K562 (cell line): ENCODE data around the gene ARHGAP26. TPM values are rescaled to one million over a fixed set of nuclear protein-coding genes. Genes with fewer than 3 reads are reported as not detected.

ENCODE experiments used
- GTF2A2 ChIP-seq: IDR thresholded peaks from 2 replicates; pipeline ENCODE4 v1.6.1; 2016; ENCODE audit warnings: mild to moderate bottlenecking, missing genetic modification characterization, missing compliant biosample characterization
- MCM3 ChIP-seq: fragments of 450-650 bp; IDR thresholded peaks from 2 replicates; pipeline ENCODE4 v1.6.1; 2016
- NUFIP1 ChIP-seq: fragments of 450-650 bp; IDR thresholded peaks from 2 replicates; pipeline ENCODE4 v1.6.1; 2018; ENCODE audit not compliant: partially characterized antibody
- TCF7L2 ChIP-seq: fragments of 150-350 bp; IDR thresholded peaks from 2 replicates; pipeline ENCODE4 v1.6.1; 2016; ENCODE audit warnings: low read depth, mild to moderate bottlenecking, low read length, moderate library complexity
- ZKSCAN3 ChIP-seq: fragments of 250-450 bp; sonication (Bioruptor Pico); IDR thresholded peaks from 2 replicates; pipeline ENCODE4 v1.4.0; 2020
- ZNF184 ChIP-seq: sonication (generic); formaldehyde crosslinking; IDR thresholded peaks from 2 replicates; pipeline ENCODE4 v1.5.0; 2020; ENCODE audit warnings: missing genetic modification reagents
- ZNF324 ChIP-seq: fragments of 250-450 bp; sonication (Bioruptor Pico); IDR thresholded peaks from 2 replicates; pipeline ENCODE4 v1.4.0; 2020; ENCODE audit warnings: mild to moderate bottlenecking
- ZNF778 ChIP-seq: fragments of 450-650 bp; formaldehyde crosslinking; IDR thresholded peaks from 2 replicates; pipeline ENCODE4 v1.4.0; 2020; ENCODE audit warnings: mild to moderate bottlenecking, moderate library complexity
- polyA plus RNA-seq, 8 experiments: library from polyadenylated mRNA; depleted of rRNA in 4 of 8; stranded (reverse) in 5 of 8; unstranded in 3 of 8; fragments of >200 nt; fragmentation: Nextera tagmentation in 2 of 8; fragmentation: Illumina TruSeq in 1 of 8; extraction: Ambion mirVana in 2 of 8; extraction: Trizol in 1 of 8; gene quantifications; 2 replicates each; pipeline versions ENCODE4 v1.2.1 to v1.2.3, GENCODE V29; 2011 to 2014; ENCODE audit warnings: inconsistent platforms in 1 of 8, missing spikeins in 1 of 8
- total RNA-seq, 7 experiments: library from RNA; depleted of rRNA in 6 of 7; stranded (reverse); fragments of >200 nt in 6 of 7; fragmentation: Illumina TruSeq in 2 of 7; extraction: Trizol in 2 of 7; gene quantifications; 2 replicates each; pipeline versions ENCODE4 v1.2.1 to v1.2.3, GENCODE V29; 2011 to 2021; ENCODE audit warnings: low replicate concordance in 1 of 7
- TF ChIP-seq, protein P1 (sequence below): fragments of 250-450 bp; sonication (Bioruptor Pico); IDR thresholded peaks from 2 replicates; pipeline ENCODE4 v1.4.0; 2020; ENCODE audit warnings: borderline replicate concordance
- TF ChIP-seq, protein P2 (sequence below): fragments of 200-800 bp; sonication (Bioruptor generic); IDR thresholded peaks from 2 replicates; pipeline ENCODE4 v1.6.1; 2017; ENCODE audit warnings: missing genetic modification characterization, missing compliant biosample characterization
- TF ChIP-seq, protein P3 (sequence below): sonication (generic); formaldehyde crosslinking; IDR thresholded peaks from 2 replicates; pipeline ENCODE4 v1.8.1; 2023; ENCODE audit warnings: mild to moderate bottlenecking, missing genetic modification reagents

The ARHGAP26 gene
- total and polyA plus RNA-seq, 9 of the 15 experiments (the other 6 are each of a cell fraction or from before 2014, with no cell fraction given), result 0.13 to 1.1 (median 0.55) TPM

DNA sequence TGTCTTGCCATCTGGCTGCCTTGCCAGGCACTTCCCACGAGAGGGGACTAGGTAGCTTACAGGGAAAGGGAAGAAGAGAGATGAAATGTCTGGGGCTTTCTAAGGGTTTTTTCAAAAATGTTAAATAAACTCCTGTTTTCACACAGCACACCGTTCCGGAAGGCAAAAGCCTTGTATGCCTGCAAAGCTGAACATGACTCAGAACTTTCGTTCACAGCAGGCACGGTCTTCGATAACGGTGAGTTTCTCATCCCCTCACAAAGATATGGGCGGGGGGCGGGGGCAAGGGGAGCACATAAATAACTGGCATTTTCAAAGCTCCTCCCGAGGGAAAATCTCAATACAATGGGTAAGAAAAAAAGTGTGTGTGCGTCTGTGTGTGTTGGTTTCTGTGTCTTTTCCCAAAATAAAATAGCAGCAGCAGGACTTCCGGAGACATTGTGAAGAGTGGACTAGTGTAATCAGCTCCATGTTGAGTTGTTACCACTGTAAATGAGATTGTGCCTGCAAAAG is 443.7 kb downstream of the ARHGAP26 start (continued):
- TF ChIP-seq, protein P1, sequence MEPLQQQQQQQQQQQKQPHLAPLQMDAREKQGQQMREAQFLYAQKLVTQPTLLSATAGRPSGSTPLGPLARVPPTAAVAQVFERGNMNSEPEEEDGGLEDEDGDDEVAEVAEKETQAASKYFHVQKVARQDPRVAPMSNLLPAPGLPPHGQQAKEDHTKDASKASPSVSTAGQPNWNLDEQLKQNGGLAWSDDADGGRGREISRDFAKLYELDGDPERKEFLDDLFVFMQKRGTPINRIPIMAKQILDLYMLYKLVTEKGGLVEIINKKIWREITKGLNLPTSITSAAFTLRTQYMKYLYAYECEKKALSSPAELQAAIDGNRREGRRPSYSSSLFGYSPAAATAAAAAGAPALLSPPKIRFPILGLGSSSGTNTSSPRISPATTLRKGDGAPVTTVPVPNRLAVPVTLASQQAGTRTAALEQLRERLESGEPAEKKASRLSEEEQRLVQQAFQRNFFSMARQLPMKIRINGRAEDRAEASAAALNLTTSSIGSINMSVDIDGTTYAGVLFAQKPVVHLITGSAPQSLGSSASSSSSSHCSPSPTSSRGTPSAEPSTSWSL (CRISPR knock-in tag), result no peak
- TF ChIP-seq ZNF778 (no peak), ZNF324 (CRISPR knock-in tag) (no peak), GTF2A2 (tag) (no peak), ZNF184 (no peak), NUFIP1 (no peak), MCM3 (no peak), ZKSCAN3 (CRISPR knock-in tag) (no peak), TCF7L2 (no peak)
- TF ChIP-seq, protein P2, sequence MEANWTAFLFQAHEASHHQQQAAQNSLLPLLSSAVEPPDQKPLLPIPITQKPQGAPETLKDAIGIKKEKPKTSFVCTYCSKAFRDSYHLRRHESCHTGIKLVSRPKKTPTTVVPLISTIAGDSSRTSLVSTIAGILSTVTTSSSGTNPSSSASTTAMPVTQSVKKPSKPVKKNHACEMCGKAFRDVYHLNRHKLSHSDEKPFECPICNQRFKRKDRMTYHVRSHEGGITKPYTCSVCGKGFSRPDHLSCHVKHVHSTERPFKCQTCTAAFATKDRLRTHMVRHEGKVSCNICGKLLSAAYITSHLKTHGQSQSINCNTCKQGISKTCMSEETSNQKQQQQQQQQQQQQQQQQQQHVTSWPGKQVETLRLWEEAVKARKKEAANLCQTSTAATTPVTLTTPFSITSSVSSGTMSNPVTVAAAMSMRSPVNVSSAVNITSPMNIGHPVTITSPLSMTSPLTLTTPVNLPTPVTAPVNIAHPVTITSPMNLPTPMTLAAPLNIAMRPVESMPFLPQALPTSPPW (CRISPR knock-in tag), result peak; percentile 45; the same call in 1 of the 2 replicates
- TF ChIP-seq, protein P3, sequence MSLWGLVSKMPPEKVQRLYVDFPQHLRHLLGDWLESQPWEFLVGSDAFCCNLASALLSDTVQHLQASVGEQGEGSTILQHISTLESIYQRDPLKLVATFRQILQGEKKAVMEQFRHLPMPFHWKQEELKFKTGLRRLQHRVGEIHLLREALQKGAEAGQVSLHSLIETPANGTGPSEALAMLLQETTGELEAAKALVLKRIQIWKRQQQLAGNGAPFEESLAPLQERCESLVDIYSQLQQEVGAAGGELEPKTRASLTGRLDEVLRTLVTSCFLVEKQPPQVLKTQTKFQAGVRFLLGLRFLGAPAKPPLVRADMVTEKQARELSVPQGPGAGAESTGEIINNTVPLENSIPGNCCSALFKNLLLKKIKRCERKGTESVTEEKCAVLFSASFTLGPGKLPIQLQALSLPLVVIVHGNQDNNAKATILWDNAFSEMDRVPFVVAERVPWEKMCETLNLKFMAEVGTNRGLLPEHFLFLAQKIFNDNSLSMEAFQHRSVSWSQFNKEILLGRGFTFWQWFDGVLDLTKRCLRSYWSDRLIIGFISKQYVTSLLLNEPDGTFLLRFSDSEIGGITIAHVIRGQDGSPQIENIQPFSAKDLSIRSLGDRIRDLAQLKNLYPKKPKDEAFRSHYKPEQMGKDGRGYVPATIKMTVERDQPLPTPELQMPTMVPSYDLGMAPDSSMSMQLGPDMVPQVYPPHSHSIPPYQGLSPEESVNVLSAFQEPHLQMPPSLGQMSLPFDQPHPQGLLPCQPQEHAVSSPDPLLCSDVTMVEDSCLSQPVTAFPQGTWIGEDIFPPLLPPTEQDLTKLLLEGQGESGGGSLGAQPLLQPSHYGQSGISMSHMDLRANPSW, result no peak
